Measurements from ENCODE around the gene DICER1.

Gene DICER1

GRCh38 chr14:95122621-95122945 lies 34.7 kb downstream of the DICER1 start:
- DNase-seq (ENCODE audit: low spot score) = no peak

GRCh38 chr14:95121911-95122620 lies 35.3 kb downstream of the DICER1 start:
- DNase-seq (ENCODE audit: low spot score) = no peak

- DNase-seq (ENCODE audit: low spot score) = no peak
These were observed 38.0 kb downstream of the DICER1 start for GRCh38 chr14:95119336-95119735.

GRCh38 chr14:95117937-95118721 lies 39.2 kb downstream of the DICER1 start:
- DNase-seq (ENCODE audit: low spot score) = no peak

GRCh38 chr14:95113476-95113875 lies 43.9 kb downstream of the DICER1 start:
- DNase-seq (ENCODE audit: low spot score) = no peak

- no peak for DNase-seq (ENCODE audit: low spot score)
These were observed 45.7 kb downstream of the DICER1 start for GRCh38 chr14:95111507-95112164.

- no peak for DNase-seq (ENCODE audit: low spot score)
These were observed 47.2 kb downstream of the DICER1 start for GRCh38 chr14:95110178-95110577.

- DNase-seq (ENCODE audit: low spot score) = no peak
These were observed 49.6 kb downstream of the DICER1 start for GRCh38 chr14:95107711-95108110.

- DNase-seq (ENCODE audit: low spot score) = no peak
These were observed 50.4 kb downstream of the DICER1 start for GRCh38 chr14:95106971-95107370.

- no peak for DNase-seq (ENCODE audit: low spot score)
These were observed 52.4 kb downstream of the DICER1 start for GRCh38 chr14:95104911-95105310.

GRCh38 chr14:95102680-95103044 lies 54.7 kb downstream of the DICER1 start:
- no peak for DNase-seq (ENCODE audit: low spot score)

- DNase-seq (ENCODE audit: low spot score) = no peak
These were observed 55.3 kb downstream of the DICER1 start for GRCh38 chr14:95101736-95102679.

- DNase-seq (ENCODE audit: low spot score) = peak; percentile 29
These were observed 58.2 kb downstream of the DICER1 start for GRCh38 chr14:95098984-95099599.

- DNase-seq (ENCODE audit: low spot score) = no peak
These were observed 59.9 kb downstream of the DICER1 start for GRCh38 chr14:95097385-95097784.

GRCh38 chr14:95096476-95096875 lies 60.9 kb downstream of the DICER1 start:
- DNase-seq (ENCODE audit: low spot score) = no peak

GRCh38 chr14:95095996-95096395 lies 61.3 kb downstream of the DICER1 start:
- no peak for DNase-seq (ENCODE audit: low spot score)

- no peak for DNase-seq (ENCODE audit: low spot score)
These were observed 64.6 kb downstream of the DICER1 start for GRCh38 chr14:95092723-95093122.

- no peak for DNase-seq (ENCODE audit: low spot score)
These were observed 65.7 kb downstream of the DICER1 start for GRCh38 chr14:95091581-95091980.

- DNase-seq (ENCODE audit: low spot score) = no peak
These were observed 68.7 kb downstream of the DICER1 start for GRCh38 chr14:95088665-95089064.

- DNase-seq (ENCODE audit: low spot score) = no peak
These were observed 69.7 kb downstream of the DICER1 start for GRCh38 chr14:95087619-95088018.

GRCh38 chr14:95085321-95085720 lies 72.0 kb downstream of the DICER1 start:
- no peak for DNase-seq (ENCODE audit: low spot score)

GRCh38 chr14:95078867-95079266 lies 78.5 kb downstream of the DICER1 start:
- no peak for DNase-seq (ENCODE audit: low spot score)
